GM21526 (cell line): ENCODE data around the gene GABRG3.

Experiments
- ATAC-seq: cut with Tn5 transposase; IDR thresholded peaks from one replicate; pipeline ENCODE4 v1.9.1; 2021; ENCODE audit warnings: moderate library complexity; ENCODE audit not compliant: unreplicated experiment, low FRiP score

GABRG3 gene

DNA sequence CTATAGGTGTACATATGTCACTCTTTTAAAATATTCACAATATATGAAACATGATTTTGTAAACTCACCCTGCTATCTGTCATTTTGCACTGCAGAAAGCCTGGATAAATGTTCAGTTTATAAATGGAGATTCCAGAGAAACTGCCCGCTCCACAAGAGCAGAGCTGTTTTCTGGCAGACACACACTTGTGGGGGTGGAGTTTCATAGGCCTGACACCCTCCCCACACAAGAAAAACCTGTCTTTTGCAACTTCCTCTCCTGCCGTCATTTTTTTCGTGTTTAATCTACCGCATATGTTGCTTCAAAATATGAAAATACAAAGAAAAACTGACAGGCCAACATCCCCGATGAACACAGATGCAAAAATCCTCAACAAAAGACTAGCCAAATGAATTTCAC, 479.0 kb downstream of the GABRG3 start:
- no peak for ATAC-seq

- ATAC-seq = no peak
Observed at GRCh38 chr15:27454281-27455075, 483.5 kb downstream of the GABRG3 start.

DNA sequence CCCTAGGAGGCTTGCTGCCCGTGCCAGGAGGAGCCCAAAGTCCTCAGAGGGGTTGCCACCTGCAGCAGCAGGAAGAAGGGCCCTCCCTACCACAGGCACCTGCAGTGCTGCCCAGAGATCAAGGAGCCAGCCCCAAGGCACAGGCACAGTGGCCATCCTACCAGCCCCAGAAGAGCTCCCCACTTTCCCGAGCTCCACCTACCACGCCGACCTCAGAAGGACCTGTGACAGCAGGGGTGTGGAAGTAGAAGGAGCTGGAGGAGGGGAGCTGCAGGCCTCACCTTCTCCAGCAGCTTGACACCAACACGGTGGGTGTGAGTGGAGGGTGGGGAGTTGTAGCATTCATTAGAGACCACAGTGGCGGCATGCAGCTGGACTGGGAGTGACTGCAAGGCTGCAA, 485.8 kb downstream of the GABRG3 start:
- ATAC-seq = no peak

DNA sequence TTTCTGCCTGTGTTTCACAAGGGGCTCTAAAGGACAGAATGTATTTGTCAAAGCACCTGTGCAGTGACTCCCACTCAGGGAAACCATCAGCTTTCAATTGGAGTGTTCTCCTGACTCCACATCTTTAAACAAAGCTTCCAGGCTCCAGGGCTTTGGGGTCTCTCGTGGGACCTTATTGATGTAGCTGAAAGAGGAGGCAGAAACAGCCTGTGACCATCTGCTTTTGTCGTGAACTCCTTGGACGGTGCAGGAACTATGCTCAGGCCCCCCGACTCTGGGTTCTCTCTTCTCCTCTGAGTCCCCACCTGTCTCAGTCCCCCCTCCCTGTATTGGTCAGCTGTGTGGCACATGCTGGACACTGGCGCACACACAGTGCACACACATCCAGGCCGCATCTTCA, 486.8 kb downstream of the GABRG3 start:
- ATAC-seq = no peak

DNA sequence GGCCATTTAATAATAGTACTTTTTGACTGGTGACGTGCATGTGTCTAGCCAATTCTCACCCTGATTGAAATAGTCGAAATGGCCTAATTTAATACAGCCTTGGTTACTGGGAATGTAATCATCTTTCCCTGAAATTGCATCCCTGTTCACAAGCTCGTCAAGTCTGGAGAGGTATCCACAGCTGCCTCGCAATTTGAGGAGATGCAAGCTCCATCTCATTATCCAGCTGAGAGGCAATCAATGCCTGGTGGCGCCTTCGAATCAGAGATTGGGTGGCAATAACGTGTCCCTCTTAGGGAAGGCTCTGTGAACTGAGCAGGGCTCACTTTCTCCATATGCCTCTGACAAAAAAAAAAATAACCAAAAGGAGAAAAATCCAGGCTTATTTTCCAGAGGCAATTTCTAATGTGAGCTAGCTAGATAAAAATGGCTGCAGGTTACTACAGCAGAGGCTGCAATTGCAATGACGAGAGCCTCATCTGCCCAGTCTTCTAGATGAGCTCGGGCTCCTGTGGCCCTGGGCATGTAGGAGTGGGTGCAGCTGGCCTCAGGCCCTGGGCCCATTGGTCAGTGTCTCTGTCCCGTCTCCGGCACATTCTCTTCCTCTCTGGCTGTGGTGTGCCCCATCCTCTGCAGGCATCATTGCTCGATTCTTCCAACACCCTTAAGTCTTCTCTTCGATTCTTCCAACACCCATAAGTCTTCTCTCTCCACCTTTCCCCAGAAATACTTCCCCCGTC, 487.5 kb downstream of the GABRG3 start:
- no peak for ATAC-seq

DNA sequence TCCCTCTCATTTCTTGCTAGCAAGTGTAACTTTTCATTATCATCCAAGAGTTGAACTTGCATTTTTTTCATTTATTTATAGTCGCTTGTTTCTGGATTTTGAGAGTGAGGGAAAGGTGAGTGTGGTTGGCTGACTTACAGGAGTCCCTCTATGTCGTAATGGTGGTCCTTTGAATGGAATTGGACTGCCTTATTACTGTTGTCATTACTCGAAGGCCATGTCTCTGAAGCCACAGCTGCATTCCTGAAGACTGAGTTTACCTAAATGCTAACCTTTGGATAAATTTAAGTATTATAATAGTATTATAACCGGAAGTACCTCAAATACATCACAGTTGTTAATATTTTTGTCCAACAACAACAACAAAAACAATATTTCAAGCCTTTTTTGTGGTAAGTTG, 488.9 kb downstream of the GABRG3 start:
- ATAC-seq = no peak

GRCh38 chr15:27461181-27461580, 490.2 kb downstream of the GABRG3 start:
- no peak for ATAC-seq

- no peak for ATAC-seq
Observed at GRCh38 chr15:27463525-27464088, 492.6 kb downstream of the GABRG3 start.

DNA sequence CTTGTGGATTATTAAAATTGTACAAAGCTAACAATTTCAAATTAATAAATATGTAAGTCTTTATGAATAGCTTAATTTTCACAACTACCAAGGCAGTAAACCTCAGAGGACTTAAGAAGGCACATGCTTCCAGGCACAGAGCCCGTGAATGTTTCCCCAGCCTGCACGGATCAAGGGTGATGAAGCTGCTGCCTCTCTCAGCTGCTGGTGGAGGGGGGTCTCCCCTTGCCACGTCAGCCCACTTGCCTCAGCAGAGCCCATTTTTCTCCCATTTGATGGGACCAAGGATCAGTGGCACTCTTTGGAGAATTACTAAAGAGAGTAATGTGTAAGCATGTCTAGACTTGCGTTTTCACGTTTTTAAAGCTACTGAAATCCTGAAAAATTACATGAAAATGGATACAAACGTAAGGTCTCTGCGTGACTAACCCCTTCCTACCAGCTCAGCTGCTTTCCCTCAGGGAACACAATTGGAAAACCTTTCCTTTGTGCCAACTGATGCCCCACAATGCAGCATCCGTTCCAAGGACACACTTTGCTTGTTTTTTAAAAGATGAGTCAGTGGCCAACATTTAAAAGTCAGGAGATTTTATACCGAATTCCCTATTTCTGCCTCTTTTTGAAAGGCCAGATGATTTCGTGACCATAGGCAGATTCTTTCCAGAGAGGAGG, 494.1 kb downstream of the GABRG3 start:
- ATAC-seq = no peak

- no peak for ATAC-seq
Observed at GRCh38 chr15:27466758-27467157, 495.8 kb downstream of the GABRG3 start.

GRCh38 chr15:27468151-27468591, 497.2 kb downstream of the GABRG3 start:
- no peak for ATAC-seq

DNA sequence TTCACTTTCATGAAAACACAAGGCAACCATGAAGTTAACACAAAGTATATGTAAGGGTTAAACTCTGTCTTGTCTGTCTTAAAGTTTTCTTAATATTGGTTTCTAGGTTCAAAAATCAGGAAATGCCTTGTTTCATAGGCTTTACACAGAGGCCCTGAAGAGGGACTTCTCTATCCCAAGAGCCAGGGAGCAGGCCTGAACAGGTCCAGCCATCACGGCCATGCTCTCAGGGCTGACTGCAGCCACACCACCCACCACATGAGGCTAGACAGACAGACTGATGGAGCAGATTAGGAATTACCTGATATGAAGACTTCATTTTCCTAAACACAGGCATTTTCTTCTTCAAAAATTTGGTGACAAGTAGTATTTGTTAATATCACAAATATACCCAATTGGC, 502.9 kb downstream of the GABRG3 start:
- no peak for ATAC-seq

GRCh38 chr15:27475395-27475794, 504.4 kb downstream of the GABRG3 start:
- no peak for ATAC-seq

- ATAC-seq = no peak
Observed at GRCh38 chr15:27479296-27480140, 508.5 kb downstream of the GABRG3 start.

- ATAC-seq = no peak
Observed at GRCh38 chr15:27480141-27480530, 509.2 kb downstream of the GABRG3 start.

GRCh38 chr15:27480642-27481041, 509.7 kb downstream of the GABRG3 start:
- ATAC-seq = no peak

DNA sequence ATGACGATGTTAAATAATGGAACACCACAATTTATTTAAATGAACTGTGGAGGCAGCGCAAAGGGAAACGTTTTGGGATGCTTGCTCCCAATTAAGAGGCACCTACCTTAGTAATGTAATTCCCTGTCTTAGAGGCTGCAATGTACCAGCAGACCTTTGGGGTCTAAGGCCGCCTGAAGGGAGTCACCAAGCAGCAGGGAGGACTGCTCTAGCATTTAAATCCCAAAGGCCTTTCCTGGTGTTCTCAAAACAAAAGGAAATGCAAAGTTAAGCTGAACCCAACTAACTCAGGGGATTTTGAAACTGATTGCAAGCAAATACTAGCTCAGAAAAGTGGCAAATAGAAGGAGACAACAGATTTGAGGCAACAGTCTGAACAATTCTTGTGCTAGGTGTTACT, 510.8 kb downstream of the GABRG3 start:
- no peak for ATAC-seq

DNA sequence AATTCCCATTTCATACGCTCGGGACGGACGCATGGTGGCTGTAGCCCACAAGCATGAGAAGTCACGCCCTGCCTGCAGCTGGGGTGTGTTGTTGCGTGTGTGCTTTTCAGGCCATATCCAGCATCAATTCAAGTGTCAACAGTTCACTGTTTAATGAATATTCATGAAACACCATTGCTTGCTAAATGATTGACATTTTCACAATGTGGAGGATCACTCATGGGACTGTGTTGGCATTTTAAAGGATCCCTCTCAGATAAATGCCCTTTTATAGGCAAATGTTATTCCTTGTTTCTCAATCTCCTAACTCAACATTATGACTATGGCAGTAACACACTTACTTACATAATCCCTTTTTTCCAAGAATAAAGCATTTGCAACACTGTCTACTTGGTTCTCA, 511.3 kb downstream of the GABRG3 start:
- no peak for ATAC-seq

DNA sequence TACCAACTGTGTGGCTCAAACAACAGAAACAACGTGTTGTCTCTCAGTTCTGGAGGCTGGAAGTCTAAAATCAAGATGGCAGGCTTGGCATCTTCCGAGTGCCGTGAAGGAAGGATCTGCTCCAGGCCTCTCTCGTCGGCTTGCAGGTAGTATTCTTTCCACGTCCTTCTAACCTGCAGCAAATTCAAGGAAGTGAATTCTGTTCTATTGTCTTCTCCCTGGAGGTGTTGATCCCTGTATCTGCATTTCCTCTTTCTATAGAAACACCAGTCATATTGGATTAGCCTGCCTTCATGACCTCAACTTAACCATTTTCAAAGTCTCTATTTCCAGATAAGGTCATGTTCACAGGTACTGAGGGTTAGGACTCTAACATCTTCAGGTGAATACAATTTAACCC, 512.1 kb downstream of the GABRG3 start:
- no peak for ATAC-seq

DNA sequence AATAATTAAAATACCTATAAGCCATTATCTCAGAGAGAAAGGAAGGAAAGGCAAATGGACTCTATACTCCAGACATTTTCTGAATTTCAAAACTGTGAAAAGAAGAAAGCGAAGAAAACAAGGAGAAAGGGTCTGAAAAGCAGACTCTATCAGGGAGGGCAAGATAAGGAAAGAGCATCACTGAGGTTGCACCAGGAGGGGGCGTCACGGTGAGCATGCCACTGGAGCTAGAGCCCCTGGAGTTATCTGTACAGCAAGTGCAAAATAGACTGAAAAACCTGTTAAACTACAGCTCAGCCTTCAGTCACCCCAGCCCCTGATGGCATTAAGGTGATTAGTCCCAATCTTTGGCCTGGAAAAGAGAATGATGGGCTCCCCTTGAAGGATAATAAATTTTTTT, 514.3 kb downstream of the GABRG3 start:
- ATAC-seq = no peak
